ENCODE measurements around the gene MFSD1.

MFSD1 gene

DNA sequence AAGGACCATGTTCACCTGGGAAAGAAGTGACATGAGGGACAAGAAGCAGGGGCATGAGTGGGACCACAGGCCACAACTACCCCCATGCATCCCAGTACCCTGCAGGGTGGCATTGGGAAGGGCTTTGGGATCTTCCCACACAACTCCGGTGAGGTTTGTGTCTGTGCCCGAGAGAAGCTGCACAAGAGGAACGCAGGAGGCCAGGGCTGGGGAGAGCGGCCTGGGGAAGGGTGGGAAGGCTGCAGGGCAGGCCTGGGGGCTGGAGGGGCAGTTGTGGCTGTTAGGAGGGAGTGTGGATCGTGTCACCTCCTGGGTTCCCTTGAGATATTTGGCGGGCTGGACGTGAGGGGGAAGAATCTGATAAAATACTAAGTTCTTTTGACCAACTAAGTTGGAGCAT, 25.3 kb upstream of the MFSD1 start:
- WGBS (ENCODE audit: insufficient coverage, insufficient read length) = no CpG with 5 or more reads among the region's 7 CpGs
- Histone ChIP-seq H3K4me3 (ENCODE audit: low read length) (no peak overlapping the region), H3K9me3 (ENCODE audit: control insufficient read depth, insufficient read depth, low read length) (no peaks in the 10 kb centered on the region), H3K27me3 (ENCODE audit: control insufficient read depth, insufficient read depth, low read length) (no peaks in the 10 kb centered on the region), H3K27ac (ENCODE audit: low read length) (no peak overlapping the region), H3K36me3 (ENCODE audit: control insufficient read depth, insufficient read depth, low read length) (no peaks in the 10 kb centered on the region), H3K4me1 (ENCODE audit: control insufficient read depth, insufficient read depth, low read length) (no peaks in the 10 kb centered on the region)
- DNase-seq (ENCODE audit: low read depth, low spot score) = no peak

DNA sequence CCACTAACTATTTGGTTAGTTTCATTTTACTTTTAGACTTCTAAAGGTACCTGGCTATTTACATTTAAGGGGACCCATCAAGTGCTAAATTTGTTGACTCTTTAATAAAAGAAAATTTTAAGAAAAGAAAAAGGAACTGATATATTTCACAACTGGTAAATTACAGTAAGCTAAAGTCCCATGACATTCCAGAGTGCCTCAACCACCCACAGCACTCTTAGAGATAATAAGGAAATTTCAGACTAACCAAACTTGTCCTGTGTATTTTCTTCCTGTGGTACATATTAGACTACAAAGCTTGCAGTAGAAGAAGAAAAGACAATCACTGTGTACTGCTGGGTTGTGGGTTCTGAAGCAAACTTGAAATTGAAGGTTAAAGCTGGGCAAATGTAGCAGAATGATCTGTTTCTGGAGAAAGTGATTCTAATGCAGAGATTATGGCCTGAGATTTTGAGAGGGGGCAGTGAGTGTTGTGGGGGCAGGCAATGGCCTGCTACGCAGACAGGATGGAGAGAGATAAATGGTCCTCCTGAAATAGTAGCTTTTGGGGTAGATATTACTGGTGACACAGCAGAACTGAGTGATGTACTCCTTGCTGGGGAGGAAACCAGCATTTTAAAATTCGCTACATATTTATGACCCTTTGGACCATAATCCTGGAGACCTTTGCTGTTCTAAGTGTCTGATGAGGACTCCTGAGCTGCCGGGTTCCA, 24.5 kb upstream of the MFSD1 start:
- no peaks in the 10 kb centered on the region for H3K9me3 ChIP-seq (ENCODE audit: control insufficient read depth, insufficient read depth, low read length)
- no peaks in the 10 kb centered on the region for H3K36me3 ChIP-seq (ENCODE audit: control insufficient read depth, insufficient read depth, low read length)
- H3K4me1 ChIP-seq (ENCODE audit: control insufficient read depth, insufficient read depth, low read length) = no peaks in the 10 kb centered on the region
- no peaks in the 10 kb centered on the region for H3K27me3 ChIP-seq (ENCODE audit: control insufficient read depth, insufficient read depth, low read length)
- H3K4me3 ChIP-seq (ENCODE audit: low read length) = no peak overlapping the region
- no peak overlapping the region for H3K27ac ChIP-seq (ENCODE audit: low read length)
- no peak for DNase-seq (ENCODE audit: low read depth, low spot score)
- WGBS (ENCODE audit: insufficient coverage, insufficient read length) = no CpG with 5 or more reads among the region's 3 CpGs

DNA sequence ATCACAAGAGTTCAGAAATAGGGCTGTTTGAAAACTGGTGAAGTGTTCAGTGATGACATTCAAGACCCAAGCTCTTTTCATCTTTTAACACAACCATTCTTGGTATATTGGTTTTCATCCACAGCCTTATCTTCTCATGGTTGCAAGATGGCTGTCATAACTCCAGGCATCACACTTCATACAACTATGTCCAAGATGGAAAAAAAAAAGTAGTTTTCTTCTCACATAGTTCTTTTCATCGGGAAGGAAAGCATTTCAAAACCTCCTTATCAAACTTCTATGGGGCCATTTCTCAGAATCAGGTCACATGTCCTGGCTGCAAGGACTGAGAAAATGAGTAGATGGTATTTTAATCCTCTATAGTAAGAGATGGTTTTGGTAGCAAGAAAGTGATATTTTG, 21.1 kb upstream of the MFSD1 start:
- no CpG with 5 or more reads among the region's 1 CpG for WGBS (ENCODE audit: insufficient coverage, insufficient read length)
- Histone ChIP-seq H3K4me1 (ENCODE audit: control insufficient read depth, insufficient read depth, low read length) (no peaks in the 10 kb centered on the region), H3K27ac (ENCODE audit: low read length) (no peak overlapping the region), H3K4me3 (ENCODE audit: low read length) (no peak overlapping the region), H3K36me3 (ENCODE audit: control insufficient read depth, insufficient read depth, low read length) (no peaks in the 10 kb centered on the region), H3K9me3 (ENCODE audit: control insufficient read depth, insufficient read depth, low read length) (no peaks in the 10 kb centered on the region), H3K27me3 (ENCODE audit: control insufficient read depth, insufficient read depth, low read length) (no peaks in the 10 kb centered on the region)
- DNase-seq (ENCODE audit: low read depth, low spot score) = no peak

DNA sequence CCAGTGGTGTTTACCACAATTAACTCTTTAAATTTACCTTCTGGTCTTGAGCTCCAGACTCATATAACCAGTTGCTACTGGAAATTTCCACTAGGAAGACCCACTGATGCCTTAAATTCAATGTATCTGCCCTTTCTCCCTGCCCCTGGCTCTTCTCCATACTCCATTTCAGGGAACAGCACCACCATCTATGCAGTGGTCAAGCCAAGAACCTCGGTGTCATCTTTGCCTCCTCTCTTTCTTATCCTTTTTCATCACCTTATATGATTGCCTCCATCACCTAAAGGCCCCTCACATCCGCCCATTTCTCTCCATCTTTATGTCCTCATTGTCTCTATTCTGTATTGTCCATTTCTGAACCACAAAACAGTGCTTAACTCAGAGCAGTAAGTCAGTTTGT, 20.7 kb upstream of the MFSD1 start:
- WGBS (ENCODE audit: insufficient coverage, insufficient read length) = no CpG with 5 or more reads among the region's 2 CpGs
- no peak for DNase-seq (ENCODE audit: low read depth, low spot score)

DNA sequence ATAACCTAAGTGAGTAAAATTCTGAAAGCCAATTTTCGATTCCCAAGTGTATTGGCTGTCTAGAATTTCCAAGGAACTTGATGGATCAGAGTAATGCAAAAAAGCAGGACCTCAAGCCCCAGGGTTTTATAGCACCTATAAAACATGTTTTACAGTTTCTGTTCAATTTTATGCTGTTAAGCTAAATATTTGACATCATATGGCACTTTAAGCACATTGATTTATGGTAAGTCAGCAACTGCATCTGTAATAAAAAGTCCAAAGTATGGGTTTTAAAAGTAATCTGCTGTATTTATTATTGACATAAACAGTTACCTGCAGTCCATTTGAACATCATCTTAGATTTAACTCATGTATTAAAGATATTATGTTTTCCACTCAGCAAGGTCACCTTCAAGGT, 20.0 kb upstream of the MFSD1 start:
- no peaks in the 10 kb centered on the region for H3K9me3 ChIP-seq (ENCODE audit: control insufficient read depth, insufficient read depth, low read length)
- H3K4me3 ChIP-seq (ENCODE audit: low read length) = no peak overlapping the region
- no peak for DNase-seq (ENCODE audit: low read depth, low spot score)
- H3K27ac ChIP-seq (ENCODE audit: low read length) = no peak overlapping the region
- no peaks in the 10 kb centered on the region for H3K27me3 ChIP-seq (ENCODE audit: control insufficient read depth, insufficient read depth, low read length)
- no peaks in the 10 kb centered on the region for H3K4me1 ChIP-seq (ENCODE audit: control insufficient read depth, insufficient read depth, low read length)
- H3K36me3 ChIP-seq (ENCODE audit: control insufficient read depth, insufficient read depth, low read length) = no peaks in the 10 kb centered on the region
- WGBS (ENCODE audit: insufficient coverage, insufficient read length) = no CpG with 5 or more reads among the region's 1 CpG

More for the DNA sequence above, 20.7 kb upstream of the MFSD1 start:
- H3K4me3 ChIP-seq (ENCODE audit: low read length) = no peak overlapping the region
- H3K27ac ChIP-seq (ENCODE audit: low read length) = no peak overlapping the region
- no peaks in the 10 kb centered on the region for H3K4me1 ChIP-seq (ENCODE audit: control insufficient read depth, insufficient read depth, low read length)
- no peaks in the 10 kb centered on the region for H3K9me3 ChIP-seq (ENCODE audit: control insufficient read depth, insufficient read depth, low read length)
- H3K27me3 ChIP-seq (ENCODE audit: control insufficient read depth, insufficient read depth, low read length) = no peaks in the 10 kb centered on the region
- no peaks in the 10 kb centered on the region for H3K36me3 ChIP-seq (ENCODE audit: control insufficient read depth, insufficient read depth, low read length)

DNA sequence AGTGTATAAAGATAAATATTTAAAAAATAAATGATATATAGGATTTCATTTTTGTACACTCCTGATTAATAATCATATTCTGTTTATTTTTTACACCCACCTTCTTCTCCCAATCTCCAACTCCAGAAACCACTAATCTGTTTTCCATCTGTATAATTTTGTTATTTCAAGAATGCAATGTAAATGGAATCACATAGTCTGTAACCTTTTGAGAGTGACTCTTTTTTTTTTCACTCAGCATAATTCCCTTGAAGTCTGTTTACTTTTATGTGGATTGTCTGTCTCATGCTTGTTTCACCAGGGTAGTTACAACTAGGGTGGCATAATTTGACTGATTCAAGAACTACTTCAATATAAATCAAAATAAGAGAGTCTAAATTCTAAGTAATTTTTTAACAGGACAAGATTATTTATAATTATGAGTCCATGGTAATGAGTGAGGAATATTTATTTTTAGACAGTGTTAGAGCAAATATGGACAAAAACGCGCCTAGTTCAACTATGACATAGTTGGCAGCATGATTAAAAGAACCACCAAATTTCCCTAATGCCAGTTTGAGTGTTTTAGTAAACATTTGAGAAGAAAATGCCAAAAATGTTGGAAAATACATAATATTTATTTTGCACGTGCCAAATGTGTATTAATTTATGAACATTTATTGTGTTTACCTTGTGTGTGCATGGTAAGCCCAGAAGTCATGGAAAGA, 19.4 kb upstream of the MFSD1 start:
- Histone ChIP-seq H3K4me1 (ENCODE audit: control insufficient read depth, insufficient read depth, low read length) (no peaks in the 10 kb centered on the region), H3K4me3 (ENCODE audit: low read length) (no peak overlapping the region), H3K27ac (ENCODE audit: low read length) (no peak overlapping the region), H3K27me3 (ENCODE audit: control insufficient read depth, insufficient read depth, low read length) (no peaks in the 10 kb centered on the region), H3K36me3 (ENCODE audit: control insufficient read depth, insufficient read depth, low read length) (no peaks in the 10 kb centered on the region), H3K9me3 (ENCODE audit: control insufficient read depth, insufficient read depth, low read length) (no peaks in the 10 kb centered on the region)
- DNase-seq (ENCODE audit: low read depth, low spot score) = no peak
- no CpG with 5 or more reads among the region's 3 CpGs for WGBS (ENCODE audit: insufficient coverage, insufficient read length)

DNA sequence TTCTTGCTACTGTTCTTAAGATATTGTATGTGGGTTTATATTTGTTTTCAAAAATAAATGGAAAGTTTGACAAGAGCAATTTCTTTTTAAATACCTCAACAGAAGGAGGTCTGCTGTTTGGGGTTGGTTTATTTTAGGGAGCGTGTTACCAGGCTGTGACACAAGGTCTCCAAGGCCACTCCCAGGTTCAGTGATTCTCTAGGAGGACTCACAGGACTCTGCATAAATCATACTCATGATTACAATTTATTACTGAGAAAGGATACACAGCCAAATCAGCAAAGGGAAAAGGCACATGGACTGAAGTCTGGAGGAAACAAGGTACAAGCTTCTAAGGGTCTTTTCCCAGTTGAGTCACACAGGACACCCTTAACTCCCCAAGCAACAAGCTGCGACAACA, 18.8 kb upstream of the MFSD1 start:
- H3K27me3 ChIP-seq (ENCODE audit: control insufficient read depth, insufficient read depth, low read length) = no peaks in the 10 kb centered on the region
- H3K27ac ChIP-seq (ENCODE audit: low read length) = no peak overlapping the region
- DNase-seq (ENCODE audit: low read depth, low spot score) = no peak
- no peaks in the 10 kb centered on the region for H3K9me3 ChIP-seq (ENCODE audit: control insufficient read depth, insufficient read depth, low read length)
- no peak overlapping the region for H3K4me3 ChIP-seq (ENCODE audit: low read length)
- no peaks in the 10 kb centered on the region for H3K4me1 ChIP-seq (ENCODE audit: control insufficient read depth, insufficient read depth, low read length)
- WGBS (ENCODE audit: insufficient coverage, insufficient read length) = no CpG with 5 or more reads among the region's 2 CpGs
- H3K36me3 ChIP-seq (ENCODE audit: control insufficient read depth, insufficient read depth, low read length) = no peaks in the 10 kb centered on the region

DNA sequence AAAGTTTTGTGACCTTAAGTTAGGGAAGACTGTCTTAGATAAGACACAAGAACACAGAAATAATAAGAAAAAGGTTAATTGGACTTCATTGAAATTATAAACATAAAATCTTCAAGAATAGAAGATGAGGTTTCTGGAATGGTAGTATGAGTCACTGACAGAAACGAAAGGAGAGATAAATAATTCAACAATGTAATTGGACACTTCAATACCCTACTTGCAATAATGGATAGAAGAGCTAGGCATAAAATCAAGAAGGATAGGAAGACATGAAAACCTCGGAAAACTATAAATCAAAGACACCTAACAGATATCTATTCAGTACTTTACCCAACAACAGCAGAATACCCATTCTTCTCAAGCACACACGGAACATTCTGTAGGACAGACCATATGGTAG, 15.9 kb upstream of the MFSD1 start:
- no peak for DNase-seq (ENCODE audit: low read depth, low spot score)
- Histone ChIP-seq H3K4me3 (ENCODE audit: low read length) (no peak overlapping the region), H3K27me3 (ENCODE audit: control insufficient read depth, insufficient read depth, low read length) (no peaks in the 10 kb centered on the region), H3K27ac (ENCODE audit: low read length) (no peak overlapping the region), H3K36me3 (ENCODE audit: control insufficient read depth, insufficient read depth, low read length) (no peaks in the 10 kb centered on the region), H3K4me1 (ENCODE audit: control insufficient read depth, insufficient read depth, low read length) (no peaks in the 10 kb centered on the region), H3K9me3 (ENCODE audit: control insufficient read depth, insufficient read depth, low read length) (no peaks in the 10 kb centered on the region)
- no CpG with 5 or more reads among the region's 3 CpGs for WGBS (ENCODE audit: insufficient coverage, insufficient read length)

DNA sequence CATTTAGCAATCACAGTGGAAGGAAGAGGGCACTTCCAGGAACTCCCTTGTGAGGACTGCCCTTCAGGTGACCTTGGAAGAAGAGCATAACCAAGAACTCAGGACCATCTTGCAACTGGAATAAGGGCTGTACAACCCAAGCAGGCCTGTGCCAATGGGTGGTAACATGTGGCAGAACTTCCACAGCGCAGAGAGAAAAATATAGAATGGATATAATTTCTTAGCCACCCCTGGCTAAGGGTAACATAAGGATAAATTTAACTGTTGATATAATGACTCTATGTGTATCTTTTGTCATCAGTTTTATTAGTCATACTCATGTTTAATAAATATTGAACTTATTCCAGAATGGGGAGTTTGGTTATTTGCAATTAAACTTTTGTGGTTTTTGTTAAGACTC, 13.4 kb upstream of the MFSD1 start:
- WGBS (ENCODE audit: insufficient coverage, insufficient read length) = no CpG with 5 or more reads among the region's 1 CpG
- Histone ChIP-seq H3K36me3 (ENCODE audit: control insufficient read depth, insufficient read depth, low read length) (no peaks in the 10 kb centered on the region), H3K9me3 (ENCODE audit: control insufficient read depth, insufficient read depth, low read length) (no peaks in the 10 kb centered on the region), H3K4me3 (ENCODE audit: low read length) (no peak overlapping the region), H3K27ac (ENCODE audit: low read length) (no peak overlapping the region), H3K27me3 (ENCODE audit: control insufficient read depth, insufficient read depth, low read length) (no peaks in the 10 kb centered on the region), H3K4me1 (ENCODE audit: control insufficient read depth, insufficient read depth, low read length) (no peaks in the 10 kb centered on the region)
- no peak for DNase-seq (ENCODE audit: low read depth, low spot score)

DNA sequence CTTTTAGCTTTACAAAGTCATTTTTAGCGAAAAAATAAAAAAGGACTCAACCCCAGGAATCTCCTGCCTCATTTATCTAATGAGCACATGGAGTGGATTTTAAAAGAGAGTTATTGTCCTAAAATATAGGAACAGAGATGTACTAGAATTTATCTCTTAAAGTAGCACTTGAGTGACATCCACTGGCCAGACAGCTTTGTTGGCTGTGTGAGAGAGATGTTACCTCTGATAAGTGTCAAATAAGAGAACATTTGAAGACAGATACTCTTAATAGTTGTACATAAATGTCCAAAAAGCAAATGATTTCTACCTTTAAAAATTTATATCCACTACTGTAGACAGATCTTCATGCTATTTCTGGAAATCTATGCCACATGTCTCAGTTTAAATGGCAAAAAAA, 12.3 kb upstream of the MFSD1 start:
- no peak for DNase-seq (ENCODE audit: low read depth, low spot score)
- Histone ChIP-seq H3K27me3 (ENCODE audit: control insufficient read depth, insufficient read depth, low read length) (no peaks in the 10 kb centered on the region), H3K36me3 (ENCODE audit: control insufficient read depth, insufficient read depth, low read length) (no peaks in the 10 kb centered on the region), H3K4me3 (ENCODE audit: low read length) (no peak overlapping the region), H3K27ac (ENCODE audit: low read length) (no peak overlapping the region), H3K4me1 (ENCODE audit: control insufficient read depth, insufficient read depth, low read length) (no peaks in the 10 kb centered on the region), H3K9me3 (ENCODE audit: control insufficient read depth, insufficient read depth, low read length) (no peaks in the 10 kb centered on the region; the same call in 1 of the 2 replicates)
- WGBS (ENCODE audit: insufficient coverage, insufficient read length) = no CpG with 5 or more reads among the region's 1 CpG

Measured in iPS DF 6.9 (cell line).